ENCODE measurements around the gene DUSP2. TPM values are rescaled to one million over a fixed set of nuclear protein-coding genes. Genes with fewer than 3 reads are reported as not detected.

DUSP2 gene
- total RNA-seq, 1 experiment from 2014 or later, result 13.4 TPM

DNA sequence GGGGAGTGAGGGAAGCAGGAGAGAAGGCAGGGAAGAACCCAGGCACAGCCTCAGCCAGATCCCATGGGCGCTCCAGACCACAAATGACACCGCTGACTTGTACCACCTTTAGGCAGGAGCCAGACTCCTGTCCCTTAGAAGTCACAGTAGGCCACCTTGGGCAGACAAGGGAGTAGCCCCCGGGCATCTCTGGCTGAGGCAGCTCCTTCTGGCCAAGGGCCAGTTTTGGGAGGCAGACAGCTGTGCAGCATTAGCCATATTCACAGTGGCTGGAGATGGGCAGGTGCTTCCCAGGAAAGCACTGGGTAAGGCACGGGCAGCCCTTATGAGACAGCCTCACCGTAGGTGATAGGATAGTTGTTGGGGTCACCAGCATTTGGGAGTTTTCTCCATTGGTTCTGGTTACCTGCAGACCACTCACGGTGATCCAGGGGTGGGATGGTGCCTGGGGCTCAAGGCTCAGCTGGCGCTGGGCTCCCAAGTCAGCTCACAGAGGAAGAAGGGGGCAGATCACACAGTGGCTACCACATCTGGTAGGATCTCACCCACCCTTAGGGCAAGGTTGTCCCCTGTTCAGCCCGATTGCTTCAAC is 9.0 kb downstream of the DUSP2 start:
- Histone ChIP-seq H3K4me1 (peaks cover 4% of the 10 kb centered on the region; the same call in 1 of the 2 replicates), H3K4me3 (ENCODE audit: low read depth, low read length) (no peak overlapping the region), H3K27me3 (replicated peaks; ENCODE audit: control insufficient read depth, insufficient read depth, low read length) (no peaks in the 10 kb centered on the region), H3K36me3 (ENCODE audit: control insufficient read depth, insufficient read depth, low read length) (no peaks in the 10 kb centered on the region), H3K9me3 (no peaks in the 10 kb centered on the region)
- Mint-ChIP-seq H3K9me3 (ENCODE audit: unreplicated experiment) (no peaks in the 10 kb centered on the region), H3K27ac (ENCODE audit: unreplicated experiment) (no peak overlapping the region), H3K4me1 (ENCODE audit: low read depth, unreplicated experiment) (peaks cover 6% of the 10 kb centered on the region), H3K36me3 (ENCODE audit: insufficient read depth, unreplicated experiment) (peaks cover 10% of the 10 kb centered on the region), H3K27me3 (ENCODE audit: insufficient read depth, unreplicated experiment) (peaks cover 10% of the 10 kb centered on the region), H3K4me3 (ENCODE audit: unreplicated experiment) (no peak overlapping the region)
- TF ChIP-seq, protein P1, sequence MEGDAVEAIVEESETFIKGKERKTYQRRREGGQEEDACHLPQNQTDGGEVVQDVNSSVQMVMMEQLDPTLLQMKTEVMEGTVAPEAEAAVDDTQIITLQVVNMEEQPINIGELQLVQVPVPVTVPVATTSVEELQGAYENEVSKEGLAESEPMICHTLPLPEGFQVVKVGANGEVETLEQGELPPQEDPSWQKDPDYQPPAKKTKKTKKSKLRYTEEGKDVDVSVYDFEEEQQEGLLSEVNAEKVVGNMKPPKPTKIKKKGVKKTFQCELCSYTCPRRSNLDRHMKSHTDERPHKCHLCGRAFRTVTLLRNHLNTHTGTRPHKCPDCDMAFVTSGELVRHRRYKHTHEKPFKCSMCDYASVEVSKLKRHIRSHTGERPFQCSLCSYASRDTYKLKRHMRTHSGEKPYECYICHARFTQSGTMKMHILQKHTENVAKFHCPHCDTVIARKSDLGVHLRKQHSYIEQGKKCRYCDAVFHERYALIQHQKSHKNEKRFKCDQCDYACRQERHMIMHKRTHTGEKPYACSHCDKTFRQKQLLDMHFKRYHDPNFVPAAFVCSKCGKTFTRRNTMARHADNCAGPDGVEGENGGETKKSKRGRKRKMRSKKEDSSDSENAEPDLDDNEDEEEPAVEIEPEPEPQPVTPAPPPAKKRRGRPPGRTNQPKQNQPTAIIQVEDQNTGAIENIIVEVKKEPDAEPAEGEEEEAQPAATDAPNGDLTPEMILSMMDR (IDR thresholded peaks at IDR 0.05; ENCODE audit: insufficient read depth in 1 of 2, low read depth in 1 of 2, low read length in 1 of 2, severe bottlenecking in 1 of 2, unreplicated experiment in 1 of 2), result no peak
- ChIA-PET CTCF (interaction anchor here (0.8 to 3.5 kb wide), 2 partner anchors 26 to 38 kb away, joined by 3 to 81 read pairs; no protein-coding TSS in a partner anchor), POLR2A (no interaction called here)
- BruUV-seq (replicated peaks), result no TSS peak
- no peak for DNase-seq
- intact Hi-C loops (cut with micrococcal nuclease; ENCODE audit: unreplicated experiment), result no loop called here

DNA sequence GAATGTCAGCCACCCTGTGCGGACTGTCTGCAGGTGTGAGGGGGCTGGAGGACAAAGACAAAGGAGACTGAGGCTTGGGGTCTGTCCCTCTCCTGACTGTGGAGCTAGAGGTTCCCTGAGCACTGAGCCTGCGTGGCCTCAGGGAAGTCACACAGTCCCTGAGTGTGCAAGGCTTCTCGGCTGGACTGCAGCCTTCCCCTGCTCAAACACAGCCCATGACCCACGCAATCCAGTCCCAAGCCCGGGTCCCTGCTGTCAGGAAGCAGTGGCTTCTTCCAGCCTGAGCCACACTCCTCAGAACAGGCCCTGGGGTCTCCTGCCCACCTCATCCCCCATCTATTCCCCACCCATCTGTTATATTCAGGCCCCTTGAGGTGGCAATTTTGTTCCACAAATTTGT is 9.6 kb downstream of the DUSP2 start:
- BruUV-seq (replicated peaks), result no TSS peak
- POLR2A ChIA-PET, result no interaction called here

DNA sequence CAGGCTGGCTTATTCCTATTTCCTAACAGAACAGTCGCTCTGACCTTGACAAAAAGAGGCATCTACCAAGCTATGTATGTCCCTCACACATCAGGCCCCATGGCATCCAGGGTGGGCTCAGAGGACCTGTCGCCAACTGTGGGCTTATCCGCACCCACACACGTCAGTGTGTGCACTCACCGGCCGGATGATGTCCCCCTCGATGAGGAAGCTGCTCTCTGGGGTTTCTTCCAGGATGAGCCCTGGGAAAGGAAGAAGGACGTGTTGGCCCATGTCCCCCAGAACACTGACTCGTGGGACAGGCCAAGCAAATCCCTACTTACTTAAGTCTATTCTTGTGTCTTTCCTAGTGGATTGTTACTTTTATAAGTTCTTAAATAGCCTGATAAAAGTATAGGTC is 10.1 kb downstream of the DUSP2 start:
- no TSS peak for BruUV-seq (replicated peaks)
- Mint-ChIP-seq H3K36me3 (ENCODE audit: insufficient read depth, unreplicated experiment) (peaks cover 10% of the 10 kb centered on the region), H3K4me3 (ENCODE audit: unreplicated experiment) (no peak overlapping the region), H3K9me3 (ENCODE audit: unreplicated experiment) (no peaks in the 10 kb centered on the region), H3K27me3 (ENCODE audit: insufficient read depth, unreplicated experiment) (peaks cover 10% of the 10 kb centered on the region), H3K4me1 (ENCODE audit: low read depth, unreplicated experiment) (peaks cover 6% of the 10 kb centered on the region), H3K27ac (ENCODE audit: unreplicated experiment) (no peak overlapping the region)
- DNase-seq, result no peak
- TF ChIP-seq, protein P1 (IDR thresholded peaks at IDR 0.05; ENCODE audit: insufficient read depth in 1 of 2, low read depth in 1 of 2, low read length in 1 of 2, severe bottlenecking in 1 of 2, unreplicated experiment in 1 of 2), result no peak
- Histone ChIP-seq H3K27me3 (replicated peaks; ENCODE audit: control insufficient read depth, insufficient read depth, low read length) (no peaks in the 10 kb centered on the region), H3K4me3 (ENCODE audit: low read depth, low read length) (no peak overlapping the region), H3K9me3 (no peaks in the 10 kb centered on the region), H3K36me3 (ENCODE audit: control insufficient read depth, insufficient read depth, low read length) (no peaks in the 10 kb centered on the region), H3K4me1 (peaks cover 4% of the 10 kb centered on the region; the same call in 1 of the 2 replicates)
- POLR2A ChIA-PET, result no interaction called here
- intact Hi-C loops (cut with micrococcal nuclease; ENCODE audit: unreplicated experiment), result no loop called here
- CTCF ChIA-PET, result interaction anchor here (0.5 kb wide), 1 partner anchor 33 kb away, joined by 4 read pairs; no protein-coding TSS in a partner anchor

More for the DNA sequence above, 9.6 kb downstream of the DUSP2 start:
- Mint-ChIP-seq H3K4me3 (ENCODE audit: unreplicated experiment) (no peak overlapping the region), H3K27ac (ENCODE audit: unreplicated experiment) (no peak overlapping the region), H3K36me3 (ENCODE audit: insufficient read depth, unreplicated experiment) (peaks cover 10% of the 10 kb centered on the region), H3K27me3 (ENCODE audit: insufficient read depth, unreplicated experiment) (peaks cover 10% of the 10 kb centered on the region), H3K9me3 (ENCODE audit: unreplicated experiment) (no peaks in the 10 kb centered on the region), H3K4me1 (ENCODE audit: low read depth, unreplicated experiment) (peaks cover 6% of the 10 kb centered on the region)
- Histone ChIP-seq H3K4me3 (ENCODE audit: low read depth, low read length) (no peak overlapping the region), H3K27me3 (replicated peaks; ENCODE audit: control insufficient read depth, insufficient read depth, low read length) (no peaks in the 10 kb centered on the region), H3K36me3 (ENCODE audit: control insufficient read depth, insufficient read depth, low read length) (no peaks in the 10 kb centered on the region), H3K9me3 (no peaks in the 10 kb centered on the region), H3K4me1 (peaks cover 4% of the 10 kb centered on the region; the same call in 1 of the 2 replicates)
- intact Hi-C loops (cut with micrococcal nuclease; ENCODE audit: unreplicated experiment), result no loop called here
- CTCF ChIA-PET, result no interaction called here
- no peak for DNase-seq
- TF ChIP-seq, protein P1 (IDR thresholded peaks at IDR 0.05; ENCODE audit: insufficient read depth in 1 of 2, low read depth in 1 of 2, low read length in 1 of 2, severe bottlenecking in 1 of 2, unreplicated experiment in 1 of 2), result no peak

Data from Caco-2 (cell line).